Ascending aorta (tissue), 2 donors: ENCODE data around the gene MAP7D1. TPM values are rescaled to one million over a fixed set of nuclear protein-coding genes. Genes with fewer than 3 reads are reported as not detected.

Source experiments
- DNase-seq, 2 donors: peaks; one replicate each; pipeline ENCODE4 v3.0.0-alpha.2; 2019; ENCODE audit warnings: low spot score in 2 of 2
- H3K27ac ChIP-seq, 2 donors: fragments of 200-600 bp; sonication (generic); one replicate each; pipeline ENCODE4 v1.5.1; 2016 to 2017; ENCODE audit warnings: mild to moderate bottlenecking in 1 of 2
- H3K27me3 ChIP-seq: fragments of 200-600 bp; sonication (generic); one replicate; pipeline ENCODE4 v1.5.1; 2017
- H3K36me3 ChIP-seq, 2 donors: fragments of 200-600 bp; sonication (generic); one replicate each; pipeline ENCODE4 v1.5.1; 2016
- H3K4me1 ChIP-seq, 2 donors: fragments of 200-600 bp; sonication (generic); one replicate each; pipeline ENCODE4 v1.5.1; 2016 to 2017; ENCODE audit warnings: mild to moderate bottlenecking in 1 of 2
- H3K4me3 ChIP-seq, 2 donors: fragments of 200-600 bp; sonication (generic); one replicate each; pipeline ENCODE4 v1.5.1; 2016 to 2017; ENCODE audit warnings: mild to moderate bottlenecking in 1 of 2
- H3K9me3 ChIP-seq, 2 donors: fragments of 200-600 bp; sonication (generic); one replicate each; pipeline ENCODE4 v1.5.1; 2016
- CTCF ChIP-seq, 3 experiments: fragments of 200-600 bp in 2 of 3; fragments of 450-650 bp in 1 of 3; sonication (generic) in 2 of 3; IDR thresholded peaks; one replicate each; pipeline ENCODE4 v1.5.1; 2016 to 2019; ENCODE audit warnings: antibody characterized with exemption in 3 of 3, mild to moderate bottlenecking in 1 of 3, moderate library complexity in 1 of 3
- intact Hi-C: fragments of 100-400 bp; cut with DNase I; formaldehyde crosslinking; loops from one replicate; pipeline ENCODE4 v1.15.1; 2023
- total RNA-seq: library from RNA; depleted of rRNA; stranded (reverse); fragments of >200 nt; gene quantifications from one replicate; pipeline ENCODE4 v1.1.0, GENCODE V29; 2016

The MAP7D1 gene
- total RNA-seq, 1 donor from 2014 or later = 209 TPM

GRCh38 chr1:36128126-36128904, 27.6 kb upstream of the MAP7D1 start:
- no peak for DNase-seq
- no peaks in the 10 kb centered on the region for H3K9me3 ChIP-seq
- no peak overlapping the region for H3K4me3 ChIP-seq
- intact Hi-C loops = no loop called here
- peaks cover 4 to 11% of the 10 kb centered on the region in 2 donors for H3K4me1 ChIP-seq
- no peak for TF ChIP-seq CTCF (IDR thresholded peaks at IDR 0.05)
- H3K27me3 ChIP-seq = no peaks in the 10 kb centered on the region
- no peaks in the 10 kb centered on the region for H3K36me3 ChIP-seq
- H3K27ac ChIP-seq = no peak overlapping the region

- Histone ChIP-seq H3K4me3 (no peak overlapping the region), H3K9me3 (no peaks in the 10 kb centered on the region), H3K36me3 (no peaks in the 10 kb centered on the region), H3K27me3 (no peaks in the 10 kb centered on the region), H3K4me1 (peaks cover 4 to 11% of the 10 kb centered on the region in 2 donors), H3K27ac (no peak overlapping the region)
- no peak for TF ChIP-seq CTCF (IDR thresholded peaks at IDR 0.05)
- intact Hi-C loops = no loop called here
- no peak for DNase-seq
Observed at GRCh38 chr1:36128905-36129206, 27.1 kb upstream of the MAP7D1 start.

- Histone ChIP-seq H3K4me3 (no peak overlapping the region), H3K36me3 (no peaks in the 10 kb centered on the region), H3K27ac (no peak overlapping the region), H3K9me3 (no peaks in the 10 kb centered on the region), H3K4me1 (peaks cover 8 to 27% of the 10 kb centered on the region in 2 donors), H3K27me3 (no peaks in the 10 kb centered on the region)
- intact Hi-C loops = loop anchor here (2.0 kb wide), 1 partner anchor 17 kb away; no protein-coding TSS in a partner anchor
- DNase-seq = no peak
- no peak for TF ChIP-seq CTCF (IDR thresholded peaks at IDR 0.05)
Observed at GRCh38 chr1:36132029-36132428, 23.9 kb upstream of the MAP7D1 start.

- H3K9me3 ChIP-seq = no peaks in the 10 kb centered on the region
- H3K36me3 ChIP-seq = peaks cover 7 to 11% of the 10 kb centered on the region in 2 donors
- no peak overlapping the region for H3K4me3 ChIP-seq
- H3K27me3 ChIP-seq = no peaks in the 10 kb centered on the region
- H3K27ac ChIP-seq = peak overlapping the region; percentile 85 to 91
- DNase-seq = peak in 1 of 2 donors; percentile 83
- H3K4me1 ChIP-seq = peaks cover 8 to 28% of the 10 kb centered on the region in 2 donors
- no peak for TF ChIP-seq CTCF (IDR thresholded peaks at IDR 0.05)
- intact Hi-C loops = loop anchor here (2.0 kb wide), 1 partner anchor 19 kb away; no protein-coding TSS in a partner anchor
Observed at GRCh38 chr1:36133484-36133883, 22.5 kb upstream of the MAP7D1 start.

- DNase-seq = no peak
- Histone ChIP-seq H3K27ac (peak overlapping the region; percentile 85 to 91), H3K4me1 (peaks cover 8 to 28% of the 10 kb centered on the region in 2 donors), H3K36me3 (peaks cover 9 to 11% of the 10 kb centered on the region in 2 donors), H3K27me3 (no peaks in the 10 kb centered on the region), H3K9me3 (no peaks in the 10 kb centered on the region), H3K4me3 (no peak overlapping the region)
- no peak for TF ChIP-seq CTCF (IDR thresholded peaks at IDR 0.05)
- intact Hi-C loops = loop anchor here (1.0 kb wide), 1 partner anchor 35 kb away; no protein-coding TSS in a partner anchor
Observed at GRCh38 chr1:36134031-36134430, 21.9 kb upstream of the MAP7D1 start.
